WTC11 (cell line): ENCODE data around the gene TPGS1.

Source experiments
- CTCF ChIP-seq: fragments of 200-600 bp; IDR thresholded peaks from 2 replicates; pipeline ENCODE4 v1.8.0; 2022; ENCODE audit warnings: antibody characterized with exemption
- E2F1 ChIP-seq: sonication (generic); formaldehyde crosslinking; IDR thresholded peaks from 2 replicates; pipeline ENCODE4 v1.8.0; 2022; ENCODE audit warnings: mild to moderate bottlenecking, missing genetic modification reagents
- E2F4 ChIP-seq: sonication (generic); formaldehyde crosslinking; IDR thresholded peaks from 2 replicates; pipeline ENCODE4 v1.8.1; 2022; ENCODE audit warnings: low read depth, mild to moderate bottlenecking, moderate library complexity, missing genetic modification reagents, borderline replicate concordance
- FOXP1 ChIP-seq: sonication (generic); formaldehyde crosslinking; IDR thresholded peaks from 2 replicates; pipeline ENCODE4 v1.8.0; 2022; ENCODE audit warnings: missing genetic modification reagents, mild to moderate bottlenecking, moderate library complexity, borderline replicate concordance
- JAZF1 ChIP-seq: fragments of 250-450 bp; sonication (Bioruptor Pico); IDR thresholded peaks from 2 replicates; pipeline ENCODE4 v1.9.0; 2021; ENCODE audit warnings: moderate library complexity, mild to moderate bottlenecking, inconsistent platforms
- JUN ChIP-seq: sonication (generic); formaldehyde crosslinking; IDR thresholded peaks from 2 replicates; pipeline ENCODE4 v1.8.0; 2023; ENCODE audit warnings: mild to moderate bottlenecking, missing genetic modification reagents
- NFYB ChIP-seq: sonication (generic); formaldehyde crosslinking; conservative IDR thresholded peaks from 2 replicates; pipeline ENCODE4 v1.8.0; 2022; ENCODE audit warnings: low read depth, missing genetic modification reagents
- PREB ChIP-seq: sonication (generic); formaldehyde crosslinking; IDR thresholded peaks from 2 replicates; pipeline ENCODE4 v1.8.1; 2022; ENCODE audit warnings: mild to moderate bottlenecking, missing genetic modification reagents, moderate library complexity, borderline replicate concordance
- RORB ChIP-seq: fragments of 250-450 bp; sonication (Bioruptor Pico); IDR thresholded peaks from 2 replicates; pipeline ENCODE4 v1.9.0; 2021; ENCODE audit warnings: mild to moderate bottlenecking
- ZNF423 ChIP-seq: fragments of 250-450 bp; sonication (Bioruptor Pico); IDR thresholded peaks from 2 replicates; pipeline ENCODE4 v2.1.2; 2022; ENCODE audit warnings: mild to moderate bottlenecking, moderate library complexity

GRCh38 chr19:543910-544608 is 36.8 kb downstream of the TPGS1 start, which contains the start of gene GZMM:
- no peak for TF ChIP-seq CTCF
- no peak for TF ChIP-seq E2F4 (CRISPR knock-in tag)
- TF ChIP-seq NFYB (CRISPR knock-in tag) = no peak
- TF ChIP-seq RORB (CRISPR knock-in tag) = no peak
- TF ChIP-seq JUN = no peak
- no peak for TF ChIP-seq FOXP1 (CRISPR knock-in tag)
- TF ChIP-seq PREB (CRISPR knock-in tag) = no peak
- TF ChIP-seq E2F1 (CRISPR knock-in tag) = no peak
- no peak for TF ChIP-seq ZNF423 (CRISPR knock-in tag)
- TF ChIP-seq JAZF1 (CRISPR knock-in tag) = no peak
